PC-9 (cell line): ENCODE results near the gene DRC1.

ENCODE experiments used
- EZH2 ChIP-seq: fragments of 200-600 bp; sonication (generic); IDR thresholded peaks from 2 replicates; pipeline ENCODE4 v1.8.0; 2017; ENCODE audit warnings: antibody characterized with exemption, low read depth
- TF ChIP-seq, protein P1 (sequence below): fragments of 200-600 bp; sonication (generic); conservative IDR thresholded peaks from 2 replicates; pipeline ENCODE4 v1.6.1; 2017; ENCODE audit warnings: mixed run types, antibody characterized with exemption, mild to moderate bottlenecking, moderate library complexity

DNA sequence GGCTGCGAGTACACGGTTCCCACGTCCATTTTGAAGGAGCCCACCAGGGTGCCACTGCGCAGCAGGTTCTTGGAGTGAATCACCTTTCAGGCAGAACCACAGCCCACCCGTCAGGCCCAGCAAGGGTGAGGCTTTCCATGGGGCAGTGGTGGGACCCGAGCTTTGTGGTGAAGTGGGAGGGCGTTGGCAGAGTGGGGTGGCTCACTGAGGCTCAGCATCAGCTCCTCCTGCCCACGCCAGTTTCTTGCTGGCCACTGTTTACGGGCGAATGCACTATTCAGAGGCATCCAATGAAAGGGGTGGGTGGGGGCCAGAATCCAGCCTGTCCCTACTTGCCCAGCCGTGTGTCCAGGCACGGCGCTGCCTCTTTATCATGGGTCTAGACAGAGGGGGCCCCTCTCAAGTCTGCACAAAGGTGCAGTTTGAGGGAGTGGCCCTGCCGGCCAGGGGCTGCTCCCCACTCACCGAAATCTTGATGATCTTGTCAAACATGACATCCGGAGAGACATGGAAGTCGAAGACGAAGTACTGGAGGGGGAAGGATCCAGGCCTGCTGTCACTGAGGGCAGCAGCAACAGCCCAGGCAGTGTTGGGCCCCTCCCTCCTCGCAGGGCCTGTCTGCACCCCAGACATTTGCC, 87.6 kb downstream of the DRC1 start:
- TF ChIP-seq, protein P1, sequence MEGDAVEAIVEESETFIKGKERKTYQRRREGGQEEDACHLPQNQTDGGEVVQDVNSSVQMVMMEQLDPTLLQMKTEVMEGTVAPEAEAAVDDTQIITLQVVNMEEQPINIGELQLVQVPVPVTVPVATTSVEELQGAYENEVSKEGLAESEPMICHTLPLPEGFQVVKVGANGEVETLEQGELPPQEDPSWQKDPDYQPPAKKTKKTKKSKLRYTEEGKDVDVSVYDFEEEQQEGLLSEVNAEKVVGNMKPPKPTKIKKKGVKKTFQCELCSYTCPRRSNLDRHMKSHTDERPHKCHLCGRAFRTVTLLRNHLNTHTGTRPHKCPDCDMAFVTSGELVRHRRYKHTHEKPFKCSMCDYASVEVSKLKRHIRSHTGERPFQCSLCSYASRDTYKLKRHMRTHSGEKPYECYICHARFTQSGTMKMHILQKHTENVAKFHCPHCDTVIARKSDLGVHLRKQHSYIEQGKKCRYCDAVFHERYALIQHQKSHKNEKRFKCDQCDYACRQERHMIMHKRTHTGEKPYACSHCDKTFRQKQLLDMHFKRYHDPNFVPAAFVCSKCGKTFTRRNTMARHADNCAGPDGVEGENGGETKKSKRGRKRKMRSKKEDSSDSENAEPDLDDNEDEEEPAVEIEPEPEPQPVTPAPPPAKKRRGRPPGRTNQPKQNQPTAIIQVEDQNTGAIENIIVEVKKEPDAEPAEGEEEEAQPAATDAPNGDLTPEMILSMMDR: no peak
- TF ChIP-seq EZH2: no peak
